Measurements from ENCODE around the gene ALDH18A1.

GRCh38 chr10:95613330-95613729 is 43.2 kb downstream of the ALDH18A1 start:
- TF ChIP-seq CTCF (IDR thresholded peaks at IDR 0.05) (no peak), POLR2A (IDR thresholded peaks at IDR 0.05) (no peak)
